ENCODE measurements around the gene PPARG.

The PPARG gene

DNA sequence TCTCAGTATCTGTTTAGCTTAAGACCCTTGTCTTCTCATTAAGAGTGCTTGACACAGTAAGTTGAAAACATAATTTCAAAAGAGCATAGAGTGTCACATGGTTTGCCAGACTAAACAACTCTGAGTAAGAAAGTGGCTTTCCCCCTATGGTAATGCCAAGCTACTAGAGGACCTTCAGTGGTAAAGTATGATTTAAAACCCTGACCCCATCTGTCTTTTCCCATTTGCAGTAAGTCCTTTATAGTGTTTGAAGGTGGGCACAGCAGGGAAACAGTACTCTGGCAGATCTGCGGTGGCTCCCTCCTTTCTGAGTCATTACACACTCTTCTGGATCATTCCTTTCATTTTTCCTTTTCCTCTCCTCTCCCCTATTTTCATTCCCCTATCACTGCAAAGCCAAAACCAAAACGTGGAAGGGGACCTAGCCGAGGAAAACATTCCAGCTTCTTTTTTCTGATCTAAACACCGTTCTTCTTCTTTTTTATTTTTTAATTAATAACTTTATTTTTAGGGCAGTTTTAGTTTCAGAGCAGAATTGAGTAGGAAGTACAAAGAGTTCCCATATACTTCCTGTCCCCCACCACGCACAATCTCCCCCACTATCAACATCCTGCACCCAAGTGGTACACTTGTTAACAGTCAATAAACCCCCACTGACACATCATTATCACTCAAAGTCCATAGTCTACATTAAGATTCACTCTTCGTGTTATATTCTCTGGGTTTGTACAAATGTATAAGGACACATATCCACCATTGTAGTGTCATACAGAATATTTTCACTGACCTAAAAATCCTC is 74.7 kb downstream of the PPARG start:
- no peaks in the 10 kb centered on the region for H3K4me1 ChIP-seq (ENCODE audit: insufficient read depth, poor library complexity, severe bottlenecking)
- H3K27me3 ChIP-seq (ENCODE audit: insufficient read depth, poor library complexity, severe bottlenecking), result no peaks in the 10 kb centered on the region
- TF ChIP-seq, protein P1, sequence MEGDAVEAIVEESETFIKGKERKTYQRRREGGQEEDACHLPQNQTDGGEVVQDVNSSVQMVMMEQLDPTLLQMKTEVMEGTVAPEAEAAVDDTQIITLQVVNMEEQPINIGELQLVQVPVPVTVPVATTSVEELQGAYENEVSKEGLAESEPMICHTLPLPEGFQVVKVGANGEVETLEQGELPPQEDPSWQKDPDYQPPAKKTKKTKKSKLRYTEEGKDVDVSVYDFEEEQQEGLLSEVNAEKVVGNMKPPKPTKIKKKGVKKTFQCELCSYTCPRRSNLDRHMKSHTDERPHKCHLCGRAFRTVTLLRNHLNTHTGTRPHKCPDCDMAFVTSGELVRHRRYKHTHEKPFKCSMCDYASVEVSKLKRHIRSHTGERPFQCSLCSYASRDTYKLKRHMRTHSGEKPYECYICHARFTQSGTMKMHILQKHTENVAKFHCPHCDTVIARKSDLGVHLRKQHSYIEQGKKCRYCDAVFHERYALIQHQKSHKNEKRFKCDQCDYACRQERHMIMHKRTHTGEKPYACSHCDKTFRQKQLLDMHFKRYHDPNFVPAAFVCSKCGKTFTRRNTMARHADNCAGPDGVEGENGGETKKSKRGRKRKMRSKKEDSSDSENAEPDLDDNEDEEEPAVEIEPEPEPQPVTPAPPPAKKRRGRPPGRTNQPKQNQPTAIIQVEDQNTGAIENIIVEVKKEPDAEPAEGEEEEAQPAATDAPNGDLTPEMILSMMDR (IDR thresholded peaks at IDR 0.05; ENCODE audit: poor library complexity, severe bottlenecking), result no peak
- DNase-seq (ENCODE audit: low spot score) (no peak), ATAC-seq (ENCODE audit: low read depth) (no peak)
- no peaks in the 10 kb centered on the region for H3K9me3 ChIP-seq (ENCODE audit: severe bottlenecking)
- H3K4me3 ChIP-seq (ENCODE audit: severe bottlenecking), result no peak overlapping the region
- H3K36me3 ChIP-seq (ENCODE audit: low read depth), result no peaks in the 10 kb centered on the region
- H3K27ac ChIP-seq (ENCODE audit: poor library complexity, severe bottlenecking), result no peak overlapping the region

DNA sequence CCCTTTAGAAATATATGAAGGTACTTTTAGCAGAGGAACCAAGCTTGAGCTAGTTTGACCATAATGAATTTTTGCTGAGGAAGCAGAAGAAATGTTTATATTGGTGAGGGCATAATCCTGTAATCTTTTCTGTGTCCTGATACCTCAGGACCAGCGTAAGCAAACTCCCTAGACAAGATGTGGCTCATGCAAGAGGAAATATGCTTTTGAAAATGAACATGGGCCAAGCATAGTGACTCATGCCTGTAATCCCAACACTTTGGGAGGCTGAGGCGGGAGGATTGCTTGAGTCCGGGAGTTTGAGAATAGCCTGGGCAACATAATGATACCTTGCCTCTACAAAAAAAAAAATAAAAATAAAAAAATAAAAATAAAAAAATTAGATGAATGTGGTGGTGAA is 78.5 kb downstream of the PPARG start:
- Histone ChIP-seq H3K27me3 (ENCODE audit: insufficient read depth, poor library complexity, severe bottlenecking) (no peaks in the 10 kb centered on the region), H3K4me1 (ENCODE audit: insufficient read depth, poor library complexity, severe bottlenecking) (peaks cover 4% of the 10 kb centered on the region), H3K27ac (ENCODE audit: poor library complexity, severe bottlenecking) (no peak overlapping the region), H3K36me3 (ENCODE audit: low read depth) (no peaks in the 10 kb centered on the region), H3K4me3 (ENCODE audit: severe bottlenecking) (no peak overlapping the region), H3K9me3 (ENCODE audit: severe bottlenecking) (no peaks in the 10 kb centered on the region)
- TF ChIP-seq, protein P1 (IDR thresholded peaks at IDR 0.05; ENCODE audit: poor library complexity, severe bottlenecking), result no peak
- ATAC-seq (ENCODE audit: low read depth), result no peak
- no peak for DNase-seq (ENCODE audit: low spot score)

DNA sequence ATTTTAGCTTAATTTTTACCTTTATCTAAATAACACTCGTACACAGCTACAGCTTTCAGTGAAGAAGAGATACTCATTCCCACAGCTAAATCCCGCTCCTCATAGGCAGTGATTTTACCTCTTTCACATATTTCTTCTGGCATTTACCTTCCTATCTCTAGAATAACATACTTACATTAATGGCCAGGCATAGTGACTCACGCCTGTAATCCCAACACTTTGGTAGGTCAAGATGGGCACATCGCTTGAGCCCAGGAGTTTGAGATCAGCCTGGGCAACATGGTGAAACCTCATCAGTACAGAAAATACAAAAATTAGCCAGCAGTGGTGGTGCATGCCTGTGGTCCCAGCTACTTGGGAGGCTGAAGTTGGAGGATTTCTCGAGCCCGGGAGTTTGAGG is 80.2 kb downstream of the PPARG start:
- H3K27me3 ChIP-seq (ENCODE audit: insufficient read depth, poor library complexity, severe bottlenecking), result no peaks in the 10 kb centered on the region
- no peaks in the 10 kb centered on the region for H3K36me3 ChIP-seq (ENCODE audit: low read depth)
- H3K9me3 ChIP-seq (ENCODE audit: severe bottlenecking), result no peaks in the 10 kb centered on the region
- no peak for DNase-seq (ENCODE audit: low spot score)
- no peak overlapping the region for H3K4me3 ChIP-seq (ENCODE audit: severe bottlenecking)
- no peak overlapping the region for H3K27ac ChIP-seq (ENCODE audit: poor library complexity, severe bottlenecking)
- no peak for ATAC-seq (ENCODE audit: low read depth)
- peaks cover 4% of the 10 kb centered on the region for H3K4me1 ChIP-seq (ENCODE audit: insufficient read depth, poor library complexity, severe bottlenecking)
- TF ChIP-seq, protein P1 (IDR thresholded peaks at IDR 0.05; ENCODE audit: poor library complexity, severe bottlenecking), result no peak

DNA sequence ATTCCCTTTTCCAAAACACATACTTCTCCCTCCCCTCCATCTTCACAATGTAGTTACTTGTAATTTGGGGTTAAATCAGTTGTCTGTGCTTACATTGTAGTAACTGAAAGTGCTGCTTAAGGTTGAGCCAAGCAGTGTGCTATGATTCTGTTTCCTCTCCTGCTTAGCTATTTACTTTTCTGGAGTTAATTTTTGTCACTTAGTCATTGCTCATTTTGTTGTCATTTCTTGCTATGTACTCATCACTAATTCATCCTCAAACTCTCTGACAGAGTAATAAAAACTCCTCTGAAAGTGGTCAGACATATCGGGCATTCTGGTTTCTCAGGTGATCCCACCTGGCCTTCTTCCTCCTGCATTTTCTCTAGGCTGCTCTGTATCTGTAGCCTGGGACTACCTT is 80.7 kb downstream of the PPARG start:
- DNase-seq (ENCODE audit: low spot score), result no peak
- Histone ChIP-seq H3K36me3 (ENCODE audit: low read depth) (no peaks in the 10 kb centered on the region), H3K27ac (ENCODE audit: poor library complexity, severe bottlenecking) (no peak overlapping the region)

More for the DNA sequence above, 80.7 kb downstream of the PPARG start:
- ATAC-seq (ENCODE audit: low read depth), result no peak
- Histone ChIP-seq H3K4me3 (ENCODE audit: severe bottlenecking) (no peak overlapping the region), H3K4me1 (ENCODE audit: insufficient read depth, poor library complexity, severe bottlenecking) (peaks cover 4% of the 10 kb centered on the region), H3K9me3 (ENCODE audit: severe bottlenecking) (no peaks in the 10 kb centered on the region), H3K27me3 (ENCODE audit: insufficient read depth, poor library complexity, severe bottlenecking) (no peaks in the 10 kb centered on the region)
- TF ChIP-seq, protein P1 (IDR thresholded peaks at IDR 0.05; ENCODE audit: poor library complexity, severe bottlenecking), result no peak

Data from RWPE2 (cell line).